Keratinocyte (primary cell): Measurements from ENCODE around the gene DCTN1. TPM values are rescaled to one million over a fixed set of nuclear protein-coding genes. Genes with fewer than 3 reads are reported as not detected.

ENCODE experiments used
- DNase-seq: peaks from one replicate; pipeline ENCODE4 v3.0.0-alpha.2; 2011; ENCODE audit warnings: low read depth, missing footprints, low spot score
- FAIRE-seq: peaks from 2 replicates; lab custom pipeline; 2011; peaks lifted over from hg19 to GRCh38; lab: Jason Lieb, UNC
- H2AFZ ChIP-seq: 2 replicates; pipeline ENCODE4 v1.6.0; 2012; ENCODE audit warnings: low read length, control low read depth, inconsistent platforms; ENCODE audit not compliant: control insufficient read depth
- H3K27ac ChIP-seq: 2 replicates; pipeline ENCODE4 v1.5.1; 2011; ENCODE audit warnings: low read length; ENCODE audit not compliant: control insufficient read depth, insufficient read depth
- H3K27me3 ChIP-seq: 3 replicates; pipeline ENCODE4 v1.6.0; 2011; ENCODE audit warnings: low read length; ENCODE audit not compliant: control insufficient read depth, insufficient read depth; ENCODE audit errors: extremely low read depth
- H3K36me3 ChIP-seq, 2 experiments: 2 replicates in 1 of 2; 3 replicates in 1 of 2; pipeline ENCODE4 v1.5.1; 2011; ENCODE audit warnings: low read length in 2 of 2, mild to moderate bottlenecking in 1 of 2; ENCODE audit not compliant: control insufficient read depth in 2 of 2, insufficient read depth in 2 of 2; ENCODE audit errors: extremely low read depth in 1 of 2
- H3K4me1 ChIP-seq: 3 replicates; pipeline ENCODE4 v1.5.1; 2011; ENCODE audit warnings: low read length; ENCODE audit not compliant: control insufficient read depth, insufficient read depth; ENCODE audit errors: extremely low read depth
- H3K4me2 ChIP-seq: 3 replicates; pipeline ENCODE4 v1.6.0; 2011; ENCODE audit warnings: low read depth, low read length; ENCODE audit not compliant: control insufficient read depth, insufficient read depth; ENCODE audit errors: extremely low read depth
- H3K4me3 ChIP-seq, 3 experiments: fragments of 200-600 bp in 1 of 3; sonication (generic) in 1 of 3; 2 replicates in 2 of 3; 3 replicates in 1 of 3; pipeline ENCODE4 v1.5.1; 2011 to 2016; ENCODE audit warnings: low read length in 3 of 3, mild to moderate bottlenecking in 3 of 3, control low read depth in 2 of 3, inconsistent platforms in 1 of 3, low read depth in 1 of 3, mixed read lengths in 1 of 3, mixed run types in 1 of 3, moderate library complexity in 1 of 3; ENCODE audit not compliant: control insufficient read depth in 2 of 3, insufficient read depth in 2 of 3; ENCODE audit errors: extremely low read depth in 1 of 3
- H3K79me2 ChIP-seq: 2 replicates; pipeline ENCODE4 v1.6.0; 2012; ENCODE audit warnings: low read length; ENCODE audit not compliant: control insufficient read depth, insufficient read depth
- H3K9ac ChIP-seq: 3 replicates; pipeline ENCODE4 v1.6.0; 2011; ENCODE audit warnings: low read length; ENCODE audit not compliant: control insufficient read depth, insufficient read depth; ENCODE audit errors: extremely low read depth
- H3K9me1 ChIP-seq: 3 replicates; pipeline ENCODE4 v1.6.0; 2011; ENCODE audit warnings: low read length; ENCODE audit not compliant: control insufficient read depth, insufficient read depth; ENCODE audit errors: extremely low read depth
- H3K9me3 ChIP-seq: 2 replicates; pipeline ENCODE4 v1.5.1; 2012; ENCODE audit warnings: low read depth, low read length; ENCODE audit not compliant: control insufficient read depth
- H4K20me1 ChIP-seq: 3 replicates; pipeline ENCODE4 v1.6.0; 2011; ENCODE audit warnings: low read length; ENCODE audit not compliant: control insufficient read depth, insufficient read depth; ENCODE audit errors: extremely low read depth
- EZH2 ChIP-seq: IDR thresholded peaks from one replicate; pipeline ENCODE4 v1.6.1; 2012; ENCODE audit warnings: inconsistent platforms, mild to moderate bottlenecking, low read length, moderate library complexity
- dilution Hi-C: fragments of 300-500 bp; cut with MboI; formaldehyde crosslinking; loops from one replicate; pipeline ENCODE4 v1.7.0; 2020; ENCODE audit warnings: low sequenced_read_pairs; ENCODE audit not compliant: extremely low pct_ligation_motif_present
- polyA plus RNA-seq, 5 experiments: library from polyadenylated mRNA; depleted of rRNA in 3 of 5; stranded (reverse) in 3 of 5; stranded (forward) in 1 of 5; unstranded in 1 of 5; fragments of >200 nt; gene quantifications; 1 replicate in 1 of 5; 2 replicates in 3 of 5; 3 replicates in 1 of 5; pipeline versions ENCODE4 v1.2.1 to v1.2.3, GENCODE V29; 2011 to 2012; ENCODE audit warnings: missing spikeins in 2 of 5, low read depth in 1 of 5, low replicate concordance in 1 of 5
- TF ChIP-seq, protein P1 (sequence below), 3 experiments: IDR thresholded peaks in 1 of 3; conservative IDR thresholded peaks in 1 of 3; optimal IDR thresholded peaks in 1 of 3; 2 replicates in 2 of 3; 3 replicates in 1 of 3; pipeline versions ENCODE3 to v1.5.1; 2011; ENCODE audit warnings: low read length in 3 of 3, mild to moderate bottlenecking in 3 of 3, moderate library complexity in 2 of 3, control low read depth in 1 of 3, inconsistent platforms in 1 of 3; ENCODE audit not compliant: insufficient read depth in 2 of 3; ENCODE audit errors: extremely low read depth in 1 of 3

The DCTN1 gene
- polyA plus RNA-seq, 1 donor (not counting 4 experiments of a cell fraction or from before 2014, with no cell fraction given): 110 TPM

DNA sequence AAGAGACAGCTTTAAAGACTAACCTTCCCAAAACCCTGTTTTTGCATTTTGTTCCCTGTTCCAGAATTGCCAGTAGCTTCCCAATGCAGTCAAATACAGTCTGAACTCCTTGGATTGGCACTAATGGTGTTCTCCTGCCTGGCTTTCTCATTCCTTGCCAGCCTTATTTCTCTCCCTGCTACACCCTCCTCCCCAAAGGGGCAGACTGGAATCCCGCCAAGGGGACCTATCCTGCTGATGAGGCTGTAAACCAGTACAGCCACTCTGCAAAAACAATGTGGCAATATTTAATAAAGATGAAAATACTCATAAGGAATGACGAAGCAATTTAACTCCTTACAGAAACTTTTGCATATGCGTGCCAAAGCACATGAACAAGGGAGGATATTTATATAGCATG, 32.4 kb downstream of the DCTN1 start:
- FAIRE-seq: no peak

DNA sequence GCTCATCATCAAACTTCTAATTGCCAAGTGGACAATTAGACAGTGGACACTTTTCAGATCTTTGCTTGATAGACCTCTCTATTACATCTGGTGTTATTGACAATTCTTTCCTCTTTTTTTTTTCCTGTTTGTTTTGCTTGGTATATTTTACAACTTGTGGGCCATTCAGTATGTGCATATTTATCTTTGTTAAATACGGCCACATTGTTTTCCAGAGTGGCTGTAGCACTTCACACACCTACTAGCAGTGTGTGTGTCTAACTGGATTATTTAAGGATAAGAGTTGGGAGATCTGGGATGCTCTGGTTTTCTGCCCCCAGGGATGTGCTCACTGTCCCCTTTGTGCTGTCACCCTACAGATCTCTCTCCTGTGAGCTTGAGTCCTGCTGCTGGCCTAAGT, 32.8 kb downstream of the DCTN1 start:
- Histone ChIP-seq H2AFZ (no peak overlapping the region), H3K9me3 (no peaks in the 10 kb centered on the region), H3K27ac (no peak overlapping the region), H3K4me3 (no peak overlapping the region), H3K79me2 (no peaks in the 10 kb centered on the region), H4K20me1 (no peaks in the 10 kb centered on the region), H3K4me1 (no peaks in the 10 kb centered on the region), H3K4me2 (no peak overlapping the region), H3K9ac (no peak overlapping the region), H3K9me1 (no peaks in the 10 kb centered on the region), H3K36me3 (no peaks in the 10 kb centered on the region), H3K27me3 (peaks cover 3% of the 10 kb centered on the region)
- TF ChIP-seq, protein P1, sequence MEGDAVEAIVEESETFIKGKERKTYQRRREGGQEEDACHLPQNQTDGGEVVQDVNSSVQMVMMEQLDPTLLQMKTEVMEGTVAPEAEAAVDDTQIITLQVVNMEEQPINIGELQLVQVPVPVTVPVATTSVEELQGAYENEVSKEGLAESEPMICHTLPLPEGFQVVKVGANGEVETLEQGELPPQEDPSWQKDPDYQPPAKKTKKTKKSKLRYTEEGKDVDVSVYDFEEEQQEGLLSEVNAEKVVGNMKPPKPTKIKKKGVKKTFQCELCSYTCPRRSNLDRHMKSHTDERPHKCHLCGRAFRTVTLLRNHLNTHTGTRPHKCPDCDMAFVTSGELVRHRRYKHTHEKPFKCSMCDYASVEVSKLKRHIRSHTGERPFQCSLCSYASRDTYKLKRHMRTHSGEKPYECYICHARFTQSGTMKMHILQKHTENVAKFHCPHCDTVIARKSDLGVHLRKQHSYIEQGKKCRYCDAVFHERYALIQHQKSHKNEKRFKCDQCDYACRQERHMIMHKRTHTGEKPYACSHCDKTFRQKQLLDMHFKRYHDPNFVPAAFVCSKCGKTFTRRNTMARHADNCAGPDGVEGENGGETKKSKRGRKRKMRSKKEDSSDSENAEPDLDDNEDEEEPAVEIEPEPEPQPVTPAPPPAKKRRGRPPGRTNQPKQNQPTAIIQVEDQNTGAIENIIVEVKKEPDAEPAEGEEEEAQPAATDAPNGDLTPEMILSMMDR (optimal IDR thresholded peaks at IDR 0.05 in 1 of 3, IDR thresholded peaks at IDR 0.05 in 1 of 3, conservative IDR thresholded peaks at IDR 0.05 in 1 of 3; ENCODE audit: extremely low read depth in 1 of 3, insufficient read depth in 2 of 3, low read length in 3 of 3): no peak
- no peak for TF ChIP-seq EZH2
- FAIRE-seq: no peak
- no peak for DNase-seq
- dilution Hi-C loops: no loop called here

More for the DNA sequence above, 32.4 kb downstream of the DCTN1 start:
- Histone ChIP-seq H3K79me2 (no peaks in the 10 kb centered on the region), H3K9me3 (no peaks in the 10 kb centered on the region), H3K9ac (no peak overlapping the region), H3K9me1 (no peaks in the 10 kb centered on the region), H3K36me3 (no peaks in the 10 kb centered on the region), H3K4me1 (no peaks in the 10 kb centered on the region), H3K4me3 (no peak overlapping the region), H3K4me2 (no peak overlapping the region), H3K27ac (no peak overlapping the region), H2AFZ (no peak overlapping the region), H4K20me1 (no peaks in the 10 kb centered on the region), H3K27me3 (no peaks in the 10 kb centered on the region)
- no peak for DNase-seq
- TF ChIP-seq, protein P1 (optimal IDR thresholded peaks at IDR 0.05 in 1 of 3, IDR thresholded peaks at IDR 0.05 in 1 of 3, conservative IDR thresholded peaks at IDR 0.05 in 1 of 3; ENCODE audit: extremely low read depth in 1 of 3, insufficient read depth in 2 of 3, low read length in 3 of 3): no peak
- no peak for TF ChIP-seq EZH2
- dilution Hi-C loops: no loop called here
